ENCODE results near the gene PDE6B.
"Not testable (repeated sequence)": the region's sequence is repeated elsewhere in the genome, so short reads cannot be mapped to it uniquely, and the experiment has no call there.

PDE6B gene

GRCh38 chr4:683247-683897 is 58.0 kb downstream of the PDE6B start:
- no peak for DNase-seq (ENCODE audit: low read depth)

- DNase-seq (ENCODE audit: low read depth): no peak
Measured at GRCh38 chr4:683982-684622, 58.7 kb downstream of the PDE6B start.

- no peak for DNase-seq (ENCODE audit: low read depth)
Measured at GRCh38 chr4:684623-685327, 59.4 kb downstream of the PDE6B start.

GRCh38 chr4:685679-686412 is 60.5 kb downstream of the PDE6B start:
- no peak for DNase-seq (ENCODE audit: low read depth)

GRCh38 chr4:686413-687040 is 61.2 kb downstream of the PDE6B start:
- DNase-seq (ENCODE audit: low read depth): no peak

- DNase-seq (ENCODE audit: low read depth): no peak
Measured at GRCh38 chr4:687048-687970, 61.9 kb downstream of the PDE6B start.

- DNase-seq (ENCODE audit: low read depth): no peak
Measured at GRCh38 chr4:687971-688853, 62.8 kb downstream of the PDE6B start.

GRCh38 chr4:688854-689681 is 63.7 kb downstream of the PDE6B start, which contains the start of gene SLC49A3:
Gene SLC49A3 (minus strand): TSS chr4:689151. CDS start chr4:689127, 24 bp downstream.
- DNase-seq (ENCODE audit: low read depth): no peak

- DNase-seq (ENCODE audit: low read depth): no peak
Measured at GRCh38 chr4:689723-690122, 64.3 kb downstream of the PDE6B start.

GRCh38 chr4:692771-693554 is 67.6 kb downstream of the PDE6B start:
- no peak for DNase-seq (ENCODE audit: low read depth)

GRCh38 chr4:694341-694940 is 69.1 kb downstream of the PDE6B start:
- DNase-seq (ENCODE audit: low read depth): not testable (repeated sequence)

- no peak for DNase-seq (ENCODE audit: low read depth)
Measured at GRCh38 chr4:699816-700580, 74.6 kb downstream of the PDE6B start.

GRCh38 chr4:700587-701264 is 75.4 kb downstream of the PDE6B start:
- no peak for DNase-seq (ENCODE audit: low read depth)

- no peak for DNase-seq (ENCODE audit: low read depth)
Measured at GRCh38 chr4:702618-703048, 77.3 kb downstream of the PDE6B start.

- DNase-seq (ENCODE audit: low read depth): no peak
Measured at GRCh38 chr4:703336-704197, 78.2 kb downstream of the PDE6B start.
